CD8-positive, alpha-beta memory T cell (primary cell): ENCODE results near the gene LSAMP. TPM values are rescaled to one million over a fixed set of nuclear protein-coding genes. Genes with fewer than 3 reads are reported as not detected.
A peak's percentile ranks its signal among the peaks of the same experiment; 100 is the strongest.

Source experiments
- CTCF ChIA-PET: fragments of 350-600 bp; sonication (Branson Sonifier 250); formaldehyde crosslinking; loops from one replicate; lab custom pipeline; 2021; ENCODE audit warnings: antibody characterized with exemption; lab: Charles Lee
- POLR2A ChIA-PET: fragments of 350-600 bp; sonication (Branson Sonifier 250); formaldehyde crosslinking; loops from one replicate; lab custom pipeline; 2021; ENCODE audit warnings: antibody characterized with exemption; lab: Charles Lee
- DNase-seq, 5 donors: peaks; one replicate each; pipeline versions ENCODE4 v3.0.0 to v3.0.0-alpha.2; 2020 to 2022; ENCODE audit warnings: mixed read lengths in 1 of 5
- H3K27ac ChIP-seq: one replicate; pipeline ENCODE4 v1.7.0; 2013; ENCODE audit warnings: low read depth, mild to moderate bottlenecking, low read length, moderate library complexity
- H3K27me3 ChIP-seq: 2 replicates; pipeline ENCODE4 v1.7.0; 2013; ENCODE audit warnings: low read length, mild to moderate bottlenecking; ENCODE audit not compliant: insufficient read depth, poor library complexity, severe bottlenecking
- H3K36me3 ChIP-seq: 2 replicates; pipeline ENCODE4 v1.7.0; 2013; ENCODE audit warnings: mild to moderate bottlenecking, low read length, moderate library complexity; ENCODE audit not compliant: insufficient read depth
- H3K4me1 ChIP-seq: 2 replicates; pipeline ENCODE4 v1.7.0; 2013; ENCODE audit warnings: mild to moderate bottlenecking, low read length, moderate library complexity; ENCODE audit not compliant: insufficient read depth
- H3K4me3 ChIP-seq: 2 replicates; pipeline ENCODE4 v1.7.0; 2013; ENCODE audit warnings: mild to moderate bottlenecking, low read length
- H3K9me3 ChIP-seq: 2 replicates; pipeline ENCODE4 v1.7.0; 2013; ENCODE audit warnings: mild to moderate bottlenecking, low read length
- H3K27ac Mint-ChIP-seq, 8 donors: one replicate each; pipeline ENCODE4 v1.8.0; 2020 to 2021; ENCODE audit warnings: mixed read lengths in 8 of 8, mild to moderate bottlenecking in 6 of 8, inconsistent platforms in 3 of 8, moderate library complexity in 3 of 8
- H3K27me3 Mint-ChIP-seq, 2 donors: one replicate each; pipeline ENCODE4 v1.8.0; 2020 to 2021; ENCODE audit warnings: mixed read lengths in 2 of 2, mild to moderate bottlenecking in 1 of 2, moderate library complexity in 1 of 2
- H3K36me3 Mint-ChIP-seq, 3 donors: one replicate each; pipeline ENCODE4 v1.8.0; 2020 to 2021; ENCODE audit warnings: mixed read lengths in 3 of 3, inconsistent platforms in 1 of 3, mild to moderate bottlenecking in 1 of 3
- H3K4me1 Mint-ChIP-seq, 3 donors: one replicate each; pipeline ENCODE4 v1.8.0; 2020 to 2021; ENCODE audit warnings: mixed read lengths in 3 of 3, inconsistent platforms in 1 of 3, mild to moderate bottlenecking in 1 of 3
- H3K4me3 Mint-ChIP-seq, 7 donors: one replicate each; pipeline ENCODE4 v1.8.0; 2020 to 2021; ENCODE audit warnings: mixed read lengths in 7 of 7, mild to moderate bottlenecking in 6 of 7, moderate library complexity in 4 of 7, inconsistent platforms in 2 of 7
- H3K9me3 Mint-ChIP-seq, 5 donors: one replicate each; pipeline ENCODE4 v1.8.0; 2020 to 2022; ENCODE audit warnings: mixed read lengths in 5 of 5, mild to moderate bottlenecking in 3 of 5, moderate library complexity in 2 of 5, inconsistent platforms in 1 of 5
- polyA plus RNA-seq: library from polyadenylated mRNA; unstranded; fragments of 300-500 nt; fragmentation: Illumina TruSeq; gene quantifications from one replicate; pipeline ENCODE4 v1.2.3, GENCODE V29; 2021
- total RNA-seq, 2 experiments: library from RNA; stranded (reverse); gene quantifications; one replicate each; pipeline ENCODE4 v1.2.3, GENCODE V29; 2021

LSAMP gene
- total and polyA plus RNA-seq, 3 experiments from 2014 or later = not detected

DNA sequence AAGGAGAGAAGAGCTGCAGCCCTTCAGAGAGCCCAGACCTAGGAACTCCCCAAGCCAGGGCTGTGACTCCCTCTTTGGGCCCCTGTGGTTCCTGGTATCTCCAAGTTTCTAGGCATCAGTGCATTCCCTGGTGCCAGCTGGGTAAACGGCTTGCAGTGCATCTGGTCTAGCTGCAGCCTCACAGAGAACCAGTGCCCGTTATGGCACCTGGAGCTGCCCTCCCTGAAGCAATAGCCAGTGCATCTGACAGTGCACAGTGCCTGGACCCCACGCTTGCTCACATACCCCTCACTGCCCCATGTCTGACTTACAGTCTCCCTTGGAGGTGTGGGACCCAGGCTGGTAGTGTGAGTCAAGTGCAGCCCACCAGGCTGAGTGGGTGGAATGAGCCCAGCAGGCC lies 52.1 kb downstream of the LSAMP start:
- H3K9me3 Mint-ChIP-seq = peaks cover 0 to 7% (median 0%) of the 10 kb centered on the region in 5 donors
- no peaks in the 10 kb centered on the region for H3K36me3 Mint-ChIP-seq
- H3K27ac Mint-ChIP-seq = no peak overlapping the region
- CTCF ChIA-PET = no interaction called here
- no peaks in the 10 kb centered on the region for H3K27me3 ChIP-seq
- no peaks in the 10 kb centered on the region for H3K27me3 Mint-ChIP-seq
- H3K4me1 Mint-ChIP-seq = no peaks in the 10 kb centered on the region
- POLR2A ChIA-PET = no interaction called here
- no peaks in the 10 kb centered on the region for H3K9me3 ChIP-seq
- no peak overlapping the region for H3K4me3 ChIP-seq
- DNase-seq = no peak
- H3K27ac ChIP-seq = no peak overlapping the region
- no peaks in the 10 kb centered on the region for H3K4me1 ChIP-seq
- H3K4me3 Mint-ChIP-seq = no peak overlapping the region
- H3K36me3 ChIP-seq = no peaks in the 10 kb centered on the region

- CTCF ChIA-PET = no interaction called here
- Histone ChIP-seq H3K4me1 (no peaks in the 10 kb centered on the region), H3K27me3 (no peaks in the 10 kb centered on the region), H3K36me3 (no peaks in the 10 kb centered on the region), H3K27ac (no peak overlapping the region), H3K9me3 (no peaks in the 10 kb centered on the region), H3K4me3 (no peak overlapping the region)
- no peaks in the 10 kb centered on the region for H3K27me3 Mint-ChIP-seq
- no peak overlapping the region for H3K4me3 Mint-ChIP-seq
- H3K36me3 Mint-ChIP-seq = no peaks in the 10 kb centered on the region
- DNase-seq = no peak
- peaks cover 0 to 7% (median 1%) of the 10 kb centered on the region in 5 donors for H3K9me3 Mint-ChIP-seq
- POLR2A ChIA-PET = no interaction called here
- no peak overlapping the region for H3K27ac Mint-ChIP-seq
- no peaks in the 10 kb centered on the region for H3K4me1 Mint-ChIP-seq
Measured at GRCh38 chr3:116392291-116392690, 53.0 kb downstream of the LSAMP start.

- Histone ChIP-seq H3K9me3 (no peaks in the 10 kb centered on the region), H3K4me1 (no peaks in the 10 kb centered on the region), H3K27ac (no peak overlapping the region), H3K27me3 (no peaks in the 10 kb centered on the region), H3K36me3 (no peaks in the 10 kb centered on the region), H3K4me3 (no peak overlapping the region)
- H3K4me1 Mint-ChIP-seq = no peaks in the 10 kb centered on the region
- ChIA-PET CTCF (no interaction called here), POLR2A (no interaction called here)
- H3K27ac Mint-ChIP-seq = no peak overlapping the region
- no peaks in the 10 kb centered on the region for H3K36me3 Mint-ChIP-seq
- H3K4me3 Mint-ChIP-seq = no peak overlapping the region
- H3K27me3 Mint-ChIP-seq = no peaks in the 10 kb centered on the region
- peaks cover 0 to 9% (median 4%) of the 10 kb centered on the region in 5 donors for H3K9me3 Mint-ChIP-seq
- no peak for DNase-seq
Measured at GRCh38 chr3:116391296-116392201, 53.7 kb downstream of the LSAMP start.

DNA sequence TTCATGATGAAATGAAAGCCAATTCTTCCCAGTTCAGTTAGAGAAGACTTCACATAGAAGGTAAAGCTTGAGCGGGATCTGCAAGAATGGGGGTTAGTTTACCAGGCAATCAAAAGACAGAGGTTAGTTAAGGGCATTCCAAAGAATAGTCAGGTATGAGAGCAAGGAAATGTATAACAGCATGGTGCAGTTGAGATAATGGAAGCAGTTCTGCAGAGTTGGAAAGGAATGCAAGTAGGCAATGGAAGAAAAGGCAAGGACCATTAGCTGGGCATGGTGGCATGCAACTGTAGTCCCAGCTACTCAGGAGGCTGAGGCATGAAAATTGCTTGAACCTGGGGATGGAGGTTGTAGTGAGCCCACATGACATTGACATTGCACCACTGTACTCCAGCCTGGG lies 55.0 kb downstream of the LSAMP start:
- H3K27me3 Mint-ChIP-seq = no peaks in the 10 kb centered on the region
- H3K36me3 ChIP-seq = no peaks in the 10 kb centered on the region
- no peaks in the 10 kb centered on the region for H3K9me3 ChIP-seq
- no peak overlapping the region for H3K4me3 Mint-ChIP-seq
- H3K9me3 Mint-ChIP-seq = peaks cover 2 to 9% (median 4%) of the 10 kb centered on the region in 5 donors
- ChIA-PET POLR2A (no interaction called here), CTCF (no interaction called here)
- H3K27ac Mint-ChIP-seq = no peak overlapping the region
- no peak for DNase-seq
- no peaks in the 10 kb centered on the region for H3K36me3 Mint-ChIP-seq
- H3K4me1 ChIP-seq = no peaks in the 10 kb centered on the region
- H3K27me3 ChIP-seq = no peaks in the 10 kb centered on the region
- H3K27ac ChIP-seq = no peak overlapping the region
- H3K4me1 Mint-ChIP-seq = no peaks in the 10 kb centered on the region
- no peak overlapping the region for H3K4me3 ChIP-seq

GRCh38 chr3:116388867-116389385 lies 56.4 kb downstream of the LSAMP start:
- POLR2A ChIA-PET = no interaction called here
- no peak overlapping the region for H3K4me3 Mint-ChIP-seq

DNA sequence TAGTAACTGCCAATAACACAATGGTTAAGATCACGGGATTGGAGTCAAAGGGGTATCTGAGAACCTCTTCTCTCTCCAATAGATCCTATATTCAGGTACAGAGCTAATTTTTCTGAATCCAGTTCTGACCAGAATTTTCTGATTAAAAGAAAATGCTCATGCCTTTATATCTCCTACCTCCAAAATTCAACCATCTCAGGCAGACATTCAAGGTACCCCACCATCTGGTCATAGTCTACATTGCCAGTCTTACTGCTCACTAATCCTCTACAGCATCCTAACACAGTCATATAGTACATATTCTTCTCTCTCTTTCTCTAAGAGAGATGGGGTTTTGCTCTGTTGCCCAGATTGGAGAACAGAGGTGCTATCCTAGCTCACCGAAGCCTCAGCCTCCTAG lies 59.1 kb downstream of the LSAMP start:
- Mint-ChIP-seq H3K4me1 (no peaks in the 10 kb centered on the region), H3K27ac (peak overlapping the region in 2 of 8 donors; percentile 19 to 73), H3K9me3 (peaks cover 2 to 16% (median 4%) of the 10 kb centered on the region in 5 donors), H3K4me3 (no peak overlapping the region), H3K27me3 (no peaks in the 10 kb centered on the region), H3K36me3 (no peaks in the 10 kb centered on the region)
- no peak overlapping the region for H3K27ac ChIP-seq
- CTCF ChIA-PET = no interaction called here
- no peaks in the 10 kb centered on the region for H3K36me3 ChIP-seq
- H3K4me3 ChIP-seq = no peak overlapping the region
- H3K9me3 ChIP-seq = no peaks in the 10 kb centered on the region
- no peaks in the 10 kb centered on the region for H3K4me1 ChIP-seq
- H3K27me3 ChIP-seq = no peaks in the 10 kb centered on the region
- no peak for DNase-seq
- POLR2A ChIA-PET = no interaction called here

More at GRCh38 chr3:116388867-116389385, 56.4 kb downstream of the LSAMP start:
- no peak overlapping the region for H3K4me3 ChIP-seq
- Mint-ChIP-seq H3K27me3 (no peaks in the 10 kb centered on the region), H3K9me3 (peaks cover 2 to 9% (median 4%) of the 10 kb centered on the region in 5 donors), H3K36me3 (no peaks in the 10 kb centered on the region), H3K27ac (no peak overlapping the region), H3K4me1 (no peaks in the 10 kb centered on the region)
- CTCF ChIA-PET = no interaction called here
- no peak for DNase-seq
- H3K27ac ChIP-seq = no peak overlapping the region
- no peaks in the 10 kb centered on the region for H3K27me3 ChIP-seq
- no peaks in the 10 kb centered on the region for H3K9me3 ChIP-seq
- no peaks in the 10 kb centered on the region for H3K4me1 ChIP-seq
- H3K36me3 ChIP-seq = no peaks in the 10 kb centered on the region

DNA sequence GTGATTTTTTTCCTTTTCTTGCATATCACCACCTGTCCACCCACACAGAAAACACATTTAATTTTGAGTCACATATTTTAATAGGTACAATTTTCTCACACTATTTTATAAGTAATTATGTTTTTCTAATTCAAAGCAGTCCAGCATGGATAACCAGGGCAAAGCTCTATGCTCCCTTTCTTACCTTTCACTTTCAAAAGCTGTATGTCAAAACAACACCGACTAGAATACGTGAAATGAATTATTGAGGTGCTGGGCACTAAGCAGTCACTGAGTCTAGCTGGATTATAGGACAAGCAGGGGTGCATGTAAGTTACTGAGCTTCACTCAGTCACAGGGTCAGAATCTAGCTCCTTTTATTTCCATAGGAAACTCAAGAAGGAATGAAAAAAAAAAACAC lies 60.6 kb downstream of the LSAMP start:
- Mint-ChIP-seq H3K27ac (no peak overlapping the region), H3K4me1 (no peaks in the 10 kb centered on the region), H3K27me3 (no peaks in the 10 kb centered on the region), H3K9me3 (peaks cover 2 to 18% (median 4%) of the 10 kb centered on the region in 5 donors), H3K4me3 (no peak overlapping the region), H3K36me3 (no peaks in the 10 kb centered on the region)
- H3K36me3 ChIP-seq = no peaks in the 10 kb centered on the region
- POLR2A ChIA-PET = no interaction called here
- H3K27ac ChIP-seq = no peak overlapping the region
- no peaks in the 10 kb centered on the region for H3K27me3 ChIP-seq
- no peak for DNase-seq
- CTCF ChIA-PET = no interaction called here
- H3K4me1 ChIP-seq = no peaks in the 10 kb centered on the region
- H3K4me3 ChIP-seq = no peak overlapping the region
- H3K9me3 ChIP-seq = no peaks in the 10 kb centered on the region

- H3K27me3 ChIP-seq = no peaks in the 10 kb centered on the region
- Mint-ChIP-seq H3K9me3 (peaks cover 0 to 17% (median 2%) of the 10 kb centered on the region in 5 donors), H3K4me3 (no peak overlapping the region), H3K36me3 (no peaks in the 10 kb centered on the region), H3K4me1 (no peaks in the 10 kb centered on the region), H3K27me3 (no peaks in the 10 kb centered on the region), H3K27ac (no peak overlapping the region)
- H3K4me1 ChIP-seq = no peaks in the 10 kb centered on the region
- DNase-seq = no peak
- ChIA-PET CTCF (no interaction called here), POLR2A (no interaction called here)
- H3K36me3 ChIP-seq = no peaks in the 10 kb centered on the region
- H3K27ac ChIP-seq = no peak overlapping the region
- no peaks in the 10 kb centered on the region for H3K9me3 ChIP-seq
- H3K4me3 ChIP-seq = no peak overlapping the region
Measured at GRCh38 chr3:116378077-116378476, 67.2 kb downstream of the LSAMP start.
